ENCODE measurements around the gene RHEB.

The RHEB gene

DNA sequence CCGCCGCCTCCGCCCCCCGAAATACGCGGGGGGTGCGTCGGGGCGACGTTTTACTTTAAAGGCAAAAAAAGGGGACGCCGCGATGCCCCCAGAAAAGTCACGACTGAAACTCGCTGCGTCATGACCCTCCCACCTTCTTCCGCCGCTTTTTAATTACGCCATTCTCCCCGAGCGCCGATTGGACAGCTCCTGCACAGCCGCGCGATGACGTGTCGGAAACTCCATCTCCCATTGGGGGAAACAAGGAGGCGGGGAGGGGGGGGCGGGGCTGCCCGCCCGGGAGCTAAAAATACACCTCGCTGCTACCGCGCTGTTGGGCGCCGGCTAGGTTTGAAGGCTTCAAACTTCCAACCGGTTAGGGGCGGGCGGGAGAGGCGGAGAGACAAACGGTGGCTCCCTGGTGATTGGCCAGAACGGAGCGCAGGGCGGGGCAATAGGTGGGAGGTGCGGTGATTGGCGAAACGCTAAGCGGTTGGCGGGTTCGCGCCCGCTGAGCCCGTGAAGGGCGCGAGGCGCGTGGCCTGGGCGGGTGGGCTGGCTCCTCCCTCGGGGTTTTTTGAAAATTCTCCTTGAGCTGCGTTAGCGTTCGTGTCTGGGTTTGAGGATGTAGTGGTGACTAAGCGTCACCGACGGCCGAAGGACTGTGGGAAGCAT, at the start of gene RHEB:
TSS of gene RHEB (minus strand) at position 131 of the 654 bp plus-strand sequence. CDS start 384 bp downstream, outside the sequence.
- FAIRE-seq (no peak), DNase-seq (ENCODE audit: insufficient read length, low spot score) (peak; percentile 92)

GRCh38 chr7:151566897-151567320, 47.2 kb upstream of the RHEB start:
- no peak for FAIRE-seq
- DNase-seq (ENCODE audit: insufficient read length, low spot score), result peak; percentile 29

- DNase-seq (ENCODE audit: insufficient read length, low spot score) (peak; percentile 37), FAIRE-seq (peak; percentile 33)
These were observed 45.8 kb upstream of the RHEB start for GRCh38 chr7:151565541-151565940.

GRCh38 chr7:151560243-151560642, 40.5 kb upstream of the RHEB start:
- DNase-seq (ENCODE audit: insufficient read length, low spot score), result no peak
- FAIRE-seq, result no peak

GRCh38 chr7:151559557-151560183, 40.0 kb upstream of the RHEB start:
- FAIRE-seq, result no peak
- DNase-seq (ENCODE audit: insufficient read length, low spot score), result no peak

DNA sequence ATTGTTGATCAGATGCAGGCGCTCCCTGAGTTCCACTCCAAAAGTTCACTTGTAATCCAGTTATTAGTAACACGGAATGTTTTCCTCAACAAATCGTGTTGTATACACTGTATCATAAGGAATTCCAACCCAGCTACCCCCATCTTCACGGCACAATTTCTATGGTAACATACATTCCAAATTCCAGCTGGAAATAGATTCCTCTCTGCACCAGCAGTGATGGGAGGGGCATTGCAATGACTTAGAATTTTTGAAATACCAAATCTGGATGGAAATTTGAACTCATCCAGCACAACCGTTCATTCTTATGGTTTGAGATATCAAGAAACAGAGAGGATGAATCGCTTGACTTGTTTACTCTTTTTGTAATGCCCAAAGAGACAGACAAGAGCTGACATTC, 38.9 kb upstream of the RHEB start:
- no peak for FAIRE-seq
- peak; percentile 45 for DNase-seq (ENCODE audit: insufficient read length, low spot score)

DNA sequence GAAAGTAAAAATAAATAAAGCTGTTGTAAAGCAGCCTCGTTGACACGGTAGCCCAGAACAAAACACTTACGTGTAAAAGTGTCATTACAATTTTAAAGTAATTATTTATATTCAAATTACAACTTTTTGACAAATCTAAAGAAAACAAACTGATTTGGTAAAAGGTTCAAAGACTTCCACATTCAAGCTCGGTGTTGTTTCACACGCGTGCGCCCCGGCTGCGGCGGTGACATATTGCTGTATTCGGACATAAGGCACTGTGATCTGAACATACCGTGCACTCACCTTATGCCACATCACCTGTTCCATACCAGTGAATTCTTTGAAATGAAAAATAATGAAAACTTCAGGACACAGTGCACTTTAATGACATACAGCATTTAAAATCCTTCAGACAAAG, 36.9 kb upstream of the RHEB start:
- FAIRE-seq, result no peak
- DNase-seq (ENCODE audit: insufficient read length, low spot score), result no peak

GRCh38 chr7:151553356-151553755, 33.7 kb upstream of the RHEB start:
- FAIRE-seq (no peak), DNase-seq (ENCODE audit: insufficient read length, low spot score) (no peak)

- DNase-seq (ENCODE audit: insufficient read length, low spot score), result no peak
- no peak for FAIRE-seq
These were observed 32.8 kb upstream of the RHEB start for GRCh38 chr7:151552352-151553028.

DNA sequence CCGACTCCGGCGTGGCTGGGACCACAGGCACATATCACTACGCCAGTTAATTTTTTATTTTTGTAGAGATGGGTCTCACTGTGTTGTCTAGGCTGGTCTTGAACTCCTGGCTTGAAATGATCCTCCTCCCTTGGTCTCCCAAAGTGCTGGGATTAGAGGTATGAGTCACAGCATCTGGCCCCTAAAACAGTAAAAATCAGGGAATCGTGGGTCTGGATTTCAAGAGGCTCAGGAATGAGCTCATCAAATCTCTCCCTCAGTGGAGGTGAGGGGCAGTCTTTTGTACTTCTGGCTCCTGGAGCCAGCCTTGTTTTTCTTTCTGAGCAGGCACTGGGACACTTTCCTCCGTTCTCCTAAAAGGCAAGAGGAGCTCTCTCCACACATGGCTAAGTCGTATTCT, 32.1 kb upstream of the RHEB start:
- DNase-seq (ENCODE audit: insufficient read length, low spot score) (no peak), FAIRE-seq (no peak)

- FAIRE-seq, result no peak
- peak; percentile 34 for DNase-seq (ENCODE audit: insufficient read length, low spot score)
These were observed 31.1 kb upstream of the RHEB start for GRCh38 chr7:151550656-151551286.

GRCh38 chr7:151549644-151550043, 29.9 kb upstream of the RHEB start:
- no peak for DNase-seq (ENCODE audit: insufficient read length, low spot score)
- FAIRE-seq, result no peak

GRCh38 chr7:151549083-151549482, 29.4 kb upstream of the RHEB start:
- no peak for FAIRE-seq

GRCh38 chr7:151544183-151544582, 24.5 kb upstream of the RHEB start:
- FAIRE-seq (no peak), DNase-seq (ENCODE audit: insufficient read length, low spot score) (no peak)

More at GRCh38 chr7:151549083-151549482, 29.4 kb upstream of the RHEB start:
- DNase-seq (ENCODE audit: insufficient read length, low spot score), result no peak

DNA sequence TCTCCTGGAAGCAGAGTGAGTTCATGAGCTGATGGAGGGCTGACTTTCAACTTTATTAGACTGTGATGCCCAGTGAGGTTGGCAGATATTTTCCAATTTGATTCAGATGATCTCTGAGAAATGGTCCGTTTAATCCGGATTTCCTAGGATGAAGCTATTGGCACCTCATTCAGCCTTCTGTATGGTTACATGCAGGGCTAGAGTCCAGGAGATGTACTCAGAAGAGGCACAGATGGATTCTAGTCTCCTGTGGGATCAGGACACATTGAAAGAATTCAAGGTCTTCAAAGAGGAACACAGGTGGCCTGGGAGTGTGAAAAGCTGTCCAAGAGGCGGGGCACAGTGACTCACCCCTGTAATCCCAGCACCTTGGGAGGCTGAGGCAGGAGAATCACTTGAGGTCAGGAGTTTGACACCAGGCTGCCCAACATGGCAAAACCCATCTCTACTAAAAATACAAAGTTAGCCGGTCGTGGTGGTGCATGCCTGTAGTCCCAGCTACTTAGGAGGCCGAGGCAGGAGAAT, 23.0 kb upstream of the RHEB start:
- no peak for DNase-seq (ENCODE audit: insufficient read length, low spot score)
- no peak for FAIRE-seq

GRCh38 chr7:151541709-151542499, 22.2 kb upstream of the RHEB start:
- FAIRE-seq, result no peak
- DNase-seq (ENCODE audit: insufficient read length, low spot score), result no peak

GRCh38 chr7:151540146-151540545, 20.5 kb upstream of the RHEB start:
- FAIRE-seq, result no peak

GRCh38 chr7:151539088-151539671, 19.5 kb upstream of the RHEB start:
- DNase-seq (ENCODE audit: insufficient read length, low spot score) (no peak), FAIRE-seq (no peak)

More at GRCh38 chr7:151540146-151540545, 20.5 kb upstream of the RHEB start:
- DNase-seq (ENCODE audit: insufficient read length, low spot score), result no peak

DNA sequence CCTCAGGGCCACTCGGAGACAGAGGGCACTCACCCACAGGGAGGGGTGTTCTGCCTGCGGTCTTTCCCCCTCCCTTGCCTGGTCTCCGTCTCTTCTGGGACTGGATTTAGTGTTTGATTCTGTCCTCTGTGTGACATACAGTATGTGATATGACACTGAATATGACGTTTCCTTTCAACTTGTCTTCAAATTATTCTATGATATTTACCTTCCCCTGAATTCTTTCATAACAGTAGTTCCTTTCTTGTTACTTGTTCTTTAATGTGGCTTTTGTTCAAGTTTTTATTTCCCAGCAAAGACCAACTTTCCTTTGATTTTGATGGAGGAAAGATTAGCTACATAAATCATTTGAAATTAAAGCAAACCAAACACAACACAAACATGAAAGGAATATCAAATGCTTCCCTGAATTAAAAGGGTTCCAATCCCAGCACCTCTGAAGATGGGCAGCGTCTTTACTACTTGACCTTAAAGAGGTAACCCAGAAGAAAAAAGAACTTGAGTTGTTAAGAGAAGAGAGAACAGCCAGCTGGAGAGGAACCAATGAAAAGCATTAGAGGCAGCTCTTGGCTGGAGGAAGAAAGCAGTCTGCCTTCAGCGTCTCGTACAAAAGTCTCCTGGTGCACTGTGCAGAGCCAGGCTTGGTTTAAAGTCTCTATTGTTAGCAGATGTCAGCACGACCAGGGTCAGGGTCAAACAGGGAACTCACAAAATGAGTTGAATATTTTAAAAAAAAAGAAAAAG, 18.3 kb upstream of the RHEB start:
- DNase-seq (ENCODE audit: insufficient read length, low spot score), result no peak
- FAIRE-seq, result no peak
